Hematopoietic multipotent progenitor cell treated with erythropoietin and hydrocortisone succinate and interleukin-3 and kit ligand, for 17 days (in vitro differentiated cells): Measurements from ENCODE around the gene PKDCC.

Source experiments
- DNase-seq: peaks from one replicate; pipeline ENCODE4 v3.0.0-alpha.2; 2015; ENCODE audit warnings: low spot score

The PKDCC gene

GRCh38 chr2:42047488-42048298 is at the start of gene PKDCC:
Gene PKDCC, plus strand, starts transcription at chr2:42048021. Its CDS starts 179 bp downstream, at chr2:42048200.
- DNase-seq: peak; percentile 48

GRCh38 chr2:41998186-41999127 is 49.4 kb upstream of the PKDCC start:
- no peak for DNase-seq

GRCh38 chr2:41999128-41999480 is 48.7 kb upstream of the PKDCC start:
- DNase-seq: no peak

- DNase-seq: no peak
These were observed 48.1 kb upstream of the PKDCC start for GRCh38 chr2:41999592-42000281.

GRCh38 chr2:42001711-42002201 is 46.1 kb upstream of the PKDCC start:
- no peak for DNase-seq

GRCh38 chr2:42007551-42007950 is 40.3 kb upstream of the PKDCC start:
- DNase-seq: no peak

GRCh38 chr2:42008241-42008921 is 39.4 kb upstream of the PKDCC start:
- no peak for DNase-seq

- DNase-seq: no peak
These were observed 37.9 kb upstream of the PKDCC start for GRCh38 chr2:42009657-42010580.

- DNase-seq: no peak
These were observed 37.0 kb upstream of the PKDCC start for GRCh38 chr2:42010743-42011298.

GRCh38 chr2:42012137-42012536 is 35.7 kb upstream of the PKDCC start:
- no peak for DNase-seq

GRCh38 chr2:42012651-42013050 is 35.2 kb upstream of the PKDCC start:
- DNase-seq: no peak

GRCh38 chr2:42013409-42013808 is 34.4 kb upstream of the PKDCC start:
- DNase-seq: no peak

- no peak for DNase-seq
These were observed 26.4 kb upstream of the PKDCC start for GRCh38 chr2:42021464-42021863.

GRCh38 chr2:42025151-42025582 is 22.7 kb upstream of the PKDCC start:
- no peak for DNase-seq

- no peak for DNase-seq
These were observed 21.5 kb upstream of the PKDCC start for GRCh38 chr2:42026272-42026671.

GRCh38 chr2:42028571-42029148 is 19.2 kb upstream of the PKDCC start:
- no peak for DNase-seq

- DNase-seq: no peak
These were observed 18.6 kb upstream of the PKDCC start for GRCh38 chr2:42029171-42029570.

GRCh38 chr2:42029639-42030199 is 18.1 kb upstream of the PKDCC start:
- DNase-seq: no peak

- no peak for DNase-seq
These were observed 17.5 kb upstream of the PKDCC start for GRCh38 chr2:42030200-42030759.
